ENCODE data around the gene ARHGAP29.
"Not testable (repeated sequence)": the region's sequence is repeated elsewhere in the genome, so short reads cannot be mapped to it uniquely, and the experiment has no call there.

Gene ARHGAP29

GRCh38 chr1:94182191-94182590 lies 55.2 kb downstream of the ARHGAP29 start:
- TF ChIP-seq CTCF (IDR thresholded peaks at IDR 0.05; ENCODE audit: borderline replicate concordance, insufficient read depth, low read depth, low read length), result no peak
- H3K4me3 ChIP-seq (ENCODE audit: low read depth, low read length), result no peak overlapping the region

GRCh38 chr1:94180650-94181049 lies 56.7 kb downstream of the ARHGAP29 start:
- no peak for TF ChIP-seq CTCF (IDR thresholded peaks at IDR 0.05; ENCODE audit: borderline replicate concordance, insufficient read depth, low read depth, low read length)
- no peak overlapping the region for H3K4me3 ChIP-seq (ENCODE audit: low read depth, low read length)

GRCh38 chr1:94178901-94179300 lies 58.5 kb downstream of the ARHGAP29 start:
- no peak overlapping the region for H3K4me3 ChIP-seq (ENCODE audit: low read depth, low read length)
- no peak for TF ChIP-seq CTCF (IDR thresholded peaks at IDR 0.05; ENCODE audit: borderline replicate concordance, insufficient read depth, low read depth, low read length)

- TF ChIP-seq CTCF (IDR thresholded peaks at IDR 0.05; ENCODE audit: borderline replicate concordance, insufficient read depth, low read depth, low read length), result no peak
- H3K4me3 ChIP-seq (ENCODE audit: low read depth, low read length), result no peak overlapping the region
Measured at GRCh38 chr1:94169126-94169525, 68.3 kb downstream of the ARHGAP29 start.

- H3K4me3 ChIP-seq (ENCODE audit: low read depth, low read length), result no peak overlapping the region
- TF ChIP-seq CTCF (IDR thresholded peaks at IDR 0.05; ENCODE audit: borderline replicate concordance, insufficient read depth, low read depth, low read length), result no peak
Measured at GRCh38 chr1:94165843-94166242, 71.5 kb downstream of the ARHGAP29 start.

- H3K4me3 ChIP-seq (ENCODE audit: low read depth, low read length), result not testable (repeated sequence)
Measured at GRCh38 chr1:94164885-94165284, 72.5 kb downstream of the ARHGAP29 start.

- not testable (repeated sequence) for H3K4me3 ChIP-seq (ENCODE audit: low read depth, low read length)
Measured at GRCh38 chr1:94164121-94164520, 73.3 kb downstream of the ARHGAP29 start.

- not testable (repeated sequence) for H3K4me3 ChIP-seq (ENCODE audit: low read depth, low read length)
Measured at GRCh38 chr1:94163249-94163648, 74.1 kb downstream of the ARHGAP29 start.

GRCh38 chr1:94160811-94161210 lies 76.6 kb downstream of the ARHGAP29 start:
- no peak for TF ChIP-seq CTCF (IDR thresholded peaks at IDR 0.05; ENCODE audit: borderline replicate concordance, insufficient read depth, low read depth, low read length)
- no peak overlapping the region for H3K4me3 ChIP-seq (ENCODE audit: low read depth, low read length)

All from GM12875 (cell line).